GM23248 (cell line): Measurements from ENCODE around the gene ABHD6.
"Not testable (repeated sequence)": the region's sequence is repeated elsewhere in the genome, so short reads cannot be mapped to it uniquely, and the experiment has no call there.

Experiments
- EZH2 ChIP-seq: fragments of 200-600 bp; sonication (generic); IDR thresholded peaks from 2 replicates; pipeline ENCODE4 v1.6.1; 2018; ENCODE audit warnings: antibody characterized with exemption, mild to moderate bottlenecking; ENCODE audit not compliant: insufficient read depth, poor library complexity, severe bottlenecking
- EZH2phosphoT487 ChIP-seq: fragments of 200-600 bp; sonication (generic); IDR thresholded peaks from 2 replicates; pipeline ENCODE4 v1.6.1; 2018; ENCODE audit warnings: antibody characterized with exemption, moderate library complexity, mild to moderate bottlenecking, low read depth; ENCODE audit not compliant: insufficient read depth

GRCh38 chr3:58273362-58273761 is 35.8 kb downstream of the ABHD6 start:
- TF ChIP-seq EZH2, EZH2phosphoT487: not testable (repeated sequence)
